ENCODE measurements around the gene FANCI.

- TF ChIP-seq CTCF (IDR thresholded peaks at IDR 0.05; ENCODE audit: low read length) (no peak), EZH2phosphoT487 (IDR thresholded peaks at IDR 0.05; ENCODE audit: low read length) (no peak)
These were observed 101.5 kb downstream of the FANCI start for GRCh38 chr15:89345248-89345647.
